Tibial nerve (tissue), 3 donors: ENCODE results near the gene AMOT.

Experiments used
- CTCF ChIP-seq, 5 experiments: fragments of 200-600 bp in 3 of 5; fragments of 450-650 bp in 2 of 5; sonication (generic) in 3 of 5; IDR thresholded peaks; one replicate each; pipeline ENCODE4 v1.5.1; 2016 to 2019; ENCODE audit warnings: antibody characterized with exemption in 5 of 5, mild to moderate bottlenecking in 3 of 5, moderate library complexity in 2 of 5
- POLR2A ChIP-seq, 2 donors: fragments of 450-650 bp; IDR thresholded peaks; one replicate each; pipeline ENCODE4 v1.6.1; 2017; ENCODE audit warnings: antibody characterized with exemption in 2 of 2, mild to moderate bottlenecking in 2 of 2, moderate library complexity in 2 of 2

- TF ChIP-seq POLR2A (IDR thresholded peaks at IDR 0.05) = no peak
- no peak for TF ChIP-seq CTCF (IDR thresholded peaks at IDR 0.05)
Measured at GRCh38 chrX:112889400-112889799, 48.8 kb upstream of the AMOT start.
